GM18498 (cell line): ENCODE results near the gene SAE1.

Source experiments
- ATAC-seq: cut with Tn5 transposase; IDR thresholded peaks from one replicate; pipeline ENCODE4 v1.9.1; 2021; ENCODE audit warnings: mild to moderate bottlenecking, moderate library complexity; ENCODE audit not compliant: unreplicated experiment

The SAE1 gene

GRCh38 chr19:47105874-47106273, 24.8 kb upstream of the SAE1 start:
- ATAC-seq: no peak

- ATAC-seq: no peak
These were observed 23.8 kb upstream of the SAE1 start for GRCh38 chr19:47106821-47107201.

DNA sequence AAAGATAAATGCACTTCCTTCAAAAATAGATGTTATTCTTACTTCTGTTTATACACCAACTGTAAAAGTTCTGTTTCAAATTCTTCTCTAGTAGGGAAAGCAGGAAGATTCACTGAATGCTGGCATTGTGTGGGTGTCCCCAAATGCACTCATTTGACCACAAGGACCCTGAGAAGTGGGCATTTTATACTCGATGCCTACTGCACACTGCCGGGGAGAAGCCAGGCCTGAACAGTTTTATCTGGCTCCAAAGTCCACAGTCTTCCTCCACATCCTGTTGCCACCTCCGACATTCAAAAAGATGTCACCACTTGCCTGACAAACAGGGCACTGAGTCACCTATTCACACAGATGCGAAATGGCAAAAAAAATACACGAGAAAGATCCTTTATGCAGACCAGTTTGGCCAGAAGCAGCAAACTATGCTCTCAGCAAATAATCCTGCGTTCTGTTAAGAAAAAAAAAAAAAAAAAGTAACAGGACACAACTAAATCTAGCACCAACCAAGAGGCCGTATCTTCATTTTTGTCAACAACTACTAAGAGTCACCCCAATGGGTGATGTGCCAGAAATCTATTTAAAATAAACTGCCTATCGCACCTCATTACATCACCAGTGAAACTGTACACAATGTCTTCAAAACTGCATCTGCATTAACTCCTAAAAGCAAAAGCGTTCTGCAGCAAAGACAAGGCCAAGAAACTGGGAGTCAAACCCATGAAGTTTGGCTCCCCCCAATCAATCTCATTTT, 23.3 kb upstream of the SAE1 start:
- no peak for ATAC-seq

DNA sequence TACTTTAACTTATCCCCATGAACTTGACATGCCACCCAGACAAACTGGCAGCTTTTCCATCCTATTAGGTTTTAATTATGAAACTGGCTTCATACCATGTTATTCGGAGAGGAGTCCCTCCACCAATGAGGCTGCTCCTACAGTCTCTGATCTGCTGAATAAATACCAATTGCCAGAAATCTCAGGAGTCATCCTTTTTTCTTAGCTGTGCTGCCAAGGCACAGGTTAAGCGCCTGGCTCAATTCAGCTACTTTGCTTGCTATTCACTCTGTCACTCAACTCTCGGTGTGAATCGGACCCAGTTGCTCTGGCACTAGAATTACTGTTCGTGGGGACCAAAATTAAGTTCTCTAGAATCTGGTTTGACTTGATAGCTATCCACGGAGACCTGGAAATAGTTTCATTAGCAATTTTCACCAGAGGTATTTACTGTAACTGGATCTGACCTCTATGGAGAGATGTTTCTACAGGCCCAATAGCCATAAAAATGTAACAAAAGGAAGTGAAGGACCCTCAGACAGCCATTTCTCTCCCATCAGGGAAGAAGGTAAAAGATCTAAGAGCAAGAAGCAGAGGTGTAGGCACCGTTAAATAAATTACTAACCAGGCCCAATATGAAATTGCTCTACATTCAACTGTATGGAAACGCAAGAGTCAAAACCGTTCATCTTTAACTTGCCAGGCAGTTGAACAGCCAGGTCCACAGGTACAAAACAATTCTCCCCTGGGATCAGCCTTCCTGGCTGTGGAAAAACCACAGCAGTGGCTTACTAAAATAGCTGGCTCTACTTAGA, 22.5 kb upstream of the SAE1 start:
- ATAC-seq: no peak

GRCh38 chr19:47109177-47109540, 21.5 kb upstream of the SAE1 start:
- no peak for ATAC-seq

- no peak for ATAC-seq
These were observed 20.9 kb upstream of the SAE1 start for GRCh38 chr19:47109541-47110375.

GRCh38 chr19:47110521-47111005, 20.1 kb upstream of the SAE1 start:
- ATAC-seq: no peak

- ATAC-seq: no peak
These were observed 19.5 kb upstream of the SAE1 start for GRCh38 chr19:47111006-47111621.

- ATAC-seq: no peak
These were observed 18.9 kb upstream of the SAE1 start for GRCh38 chr19:47111682-47112165.

DNA sequence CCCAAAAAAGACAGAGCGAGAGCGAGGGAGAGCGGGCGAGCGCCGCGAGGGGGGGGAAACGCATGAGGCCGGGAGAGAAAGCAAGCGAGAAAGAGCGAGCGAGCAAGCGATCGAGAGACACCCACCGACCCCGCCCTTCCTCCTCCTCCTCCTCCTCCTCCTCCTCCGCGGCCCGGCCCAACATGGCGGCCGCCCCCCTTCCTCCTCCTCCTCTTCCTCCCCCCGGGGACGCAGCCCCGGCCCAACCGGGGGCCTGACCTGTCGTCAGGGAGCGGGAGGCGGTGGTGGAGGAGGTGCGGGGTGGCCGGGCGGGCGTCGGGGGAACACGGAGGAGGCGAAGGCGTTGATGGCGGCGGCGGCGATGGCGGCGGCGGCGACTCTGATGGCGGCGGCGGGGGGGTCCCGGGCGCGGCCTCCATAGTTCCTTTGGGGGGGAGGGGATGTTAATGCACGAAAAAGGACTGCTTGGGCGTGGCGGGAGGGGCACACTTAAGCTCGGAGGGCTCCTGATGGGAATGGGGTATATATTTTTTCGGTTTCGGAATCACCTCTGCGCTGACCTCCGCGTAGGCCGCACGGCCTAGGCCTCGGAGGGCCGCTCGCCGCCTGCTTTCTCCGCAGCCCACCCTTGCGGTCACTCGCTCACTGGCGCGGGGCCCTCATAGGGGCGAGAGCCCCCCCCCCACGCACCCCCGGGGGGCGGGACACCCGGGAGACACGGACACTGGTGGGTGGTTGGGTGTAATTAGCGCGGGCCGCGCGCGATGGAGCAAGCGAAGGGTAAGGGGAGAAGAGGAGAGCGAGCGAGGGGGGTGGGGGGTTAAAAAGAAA, 18.3 kb upstream of the SAE1 start:
- peak; percentile 15 for ATAC-seq

GRCh38 chr19:47112997-47113849, 17.4 kb upstream of the SAE1 start, which contains the start of gene ZC3H4:
TSS of gene ZC3H4 (minus strand) at chr19:47113776. CDS start at chr19:47112584, 1,192 bp downstream.
- peak; percentile 82 for ATAC-seq

DNA sequence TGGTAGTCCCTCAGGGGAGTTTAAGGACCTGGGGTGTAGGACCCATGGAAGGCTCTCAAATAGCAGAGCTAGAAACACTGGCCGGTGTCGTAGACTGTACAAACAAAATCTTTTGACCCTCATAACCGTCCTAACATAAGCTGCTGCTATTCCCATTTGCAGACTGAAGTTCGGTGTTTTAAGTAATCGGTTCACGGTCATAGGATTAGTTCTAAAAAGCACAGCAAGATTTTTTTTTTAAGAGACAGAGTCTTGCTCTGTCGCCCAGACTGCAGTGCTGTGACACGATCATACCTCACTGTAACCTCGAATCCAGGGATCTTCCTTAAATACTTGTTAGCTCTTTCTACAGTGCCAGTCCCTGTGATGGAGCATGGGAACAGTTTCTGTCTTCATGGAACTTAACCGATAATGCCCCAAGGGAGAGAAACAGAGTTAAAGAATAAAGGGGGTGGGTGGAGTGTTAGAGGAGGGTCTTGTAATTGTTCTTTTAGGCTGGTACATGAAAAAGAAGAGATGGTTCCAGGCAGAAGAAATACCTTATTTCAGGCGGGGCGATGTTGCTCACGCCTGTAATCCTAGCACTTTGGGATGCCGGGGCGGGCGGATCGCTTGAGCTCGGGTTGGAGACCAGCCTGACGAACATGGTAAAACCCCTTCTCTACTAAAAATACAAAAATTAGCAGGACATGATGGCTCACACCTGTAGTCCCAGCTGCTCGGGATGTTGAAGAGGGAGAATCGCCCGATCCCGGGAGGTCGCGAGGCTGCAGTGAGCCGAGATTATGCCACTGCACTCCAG, 16.6 kb upstream of the SAE1 start:
- ATAC-seq: no peak

DNA sequence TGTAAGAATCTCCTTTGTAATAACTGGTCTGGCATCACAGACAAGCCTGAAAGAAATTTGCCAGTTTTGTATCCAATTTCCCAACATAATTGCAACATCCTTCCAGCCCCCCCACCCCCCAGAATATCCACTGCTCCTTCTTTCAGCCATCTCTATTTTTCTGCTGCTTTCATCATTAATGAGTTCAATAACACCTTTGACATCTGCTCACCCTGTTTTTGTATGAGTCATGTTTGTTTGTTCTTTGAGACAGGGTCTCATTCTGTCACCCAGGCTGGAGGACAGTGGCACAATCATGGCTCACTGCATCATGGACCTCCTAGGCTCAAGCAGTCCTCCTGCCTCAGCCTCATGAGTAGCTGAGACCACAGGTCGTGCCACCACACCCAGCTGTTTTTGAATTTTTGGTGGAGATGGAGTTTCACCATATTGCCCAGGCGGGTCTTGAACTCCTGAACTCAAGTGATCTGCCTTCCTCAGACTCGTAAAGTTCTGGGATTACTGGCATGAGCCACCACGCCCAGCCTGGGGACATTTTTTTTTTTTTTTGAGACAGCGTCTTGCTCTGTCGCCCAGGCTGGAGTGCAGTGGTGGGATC, 10.1 kb upstream of the SAE1 start:
- no peak for ATAC-seq

- ATAC-seq: no peak
These were observed 8.0 kb upstream of the SAE1 start for GRCh38 chr19:47122359-47123335.

DNA sequence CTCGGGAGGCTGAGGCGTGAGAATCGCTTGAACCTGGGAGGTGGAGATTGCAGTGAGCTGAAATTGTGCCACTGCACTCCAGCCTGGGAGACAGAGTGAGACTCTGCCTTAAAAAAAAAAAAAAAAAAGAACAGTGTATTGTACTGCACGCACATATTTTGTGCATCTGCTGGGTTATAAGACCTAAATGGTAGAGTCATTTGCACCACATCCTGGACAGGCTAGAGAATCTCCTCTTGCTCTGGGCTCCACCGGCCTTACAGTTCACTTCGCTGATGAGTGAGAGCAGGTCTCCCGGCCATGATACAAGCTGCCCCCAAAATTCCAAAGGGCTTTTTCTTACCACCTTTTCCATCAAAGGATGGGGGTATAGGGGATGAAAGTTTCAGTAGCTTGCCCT, 7.2 kb upstream of the SAE1 start:
- ATAC-seq: no peak

GRCh38 chr19:47124937-47125668, 5.5 kb upstream of the SAE1 start:
- ATAC-seq: no peak
